ENCODE measurements around the gene HS6ST2.

- no peak for TF ChIP-seq CTCF (IDR thresholded peaks at IDR 0.05 in 2 of 3, conservative IDR thresholded peaks at IDR 0.05 in 1 of 3; ENCODE audit: insufficient read depth in 2 of 3, low read depth in 1 of 3, low read length in 3 of 3)
- no peak for TF ChIP-seq EP300 (IDR thresholded peaks at IDR 0.05; ENCODE audit: low read length)
- TF ChIP-seq FOXA3 (CRISPR knock-in tag; conservative IDR thresholded peaks at IDR 0.05 in 1 of 2, IDR thresholded peaks at IDR 0.05 in 1 of 2), result no peak
- TF ChIP-seq CHAMP1 (IDR thresholded peaks at IDR 0.05), result no peak
- TF ChIP-seq GABPA (tag; conservative IDR thresholded peaks at IDR 0.05; ENCODE audit: low read depth), result no peak
Observed at GRCh38 chrX:132664273-132664672, 294.2 kb downstream of the HS6ST2 start.

Measured in K562 (cell line).